ENCODE data around the gene MAP4K3. TPM values are rescaled to one million over a fixed set of nuclear protein-coding genes. Genes with fewer than 3 reads are reported as not detected.

Gene MAP4K3
- total and polyA plus RNA-seq, 10 of the 15 experiments (the other 5 are each of a cell fraction or from before 2014, with no cell fraction given), result 0.04 to 0.95 (median 0.21) TPM; not detected in 1

DNA sequence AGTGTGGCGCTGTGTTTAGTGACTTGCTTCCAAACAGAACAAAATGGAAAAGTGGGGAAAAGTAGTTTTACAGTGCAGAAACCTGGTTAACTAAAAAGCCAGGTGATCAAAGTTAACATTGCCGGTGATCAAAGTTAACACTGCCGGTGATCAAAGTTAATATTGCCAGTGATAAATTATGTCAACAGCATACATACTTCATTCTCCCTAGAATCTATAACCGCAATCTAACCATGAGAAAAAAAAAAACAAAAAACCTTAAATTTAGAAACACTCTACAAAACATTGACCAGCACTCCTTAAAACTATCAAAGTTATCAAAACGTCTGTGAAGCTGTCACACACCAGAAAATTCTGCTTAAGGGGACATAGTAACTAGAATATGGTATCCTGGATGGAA lies 18.6 kb downstream of the MAP4K3 start:
- H3K4me1 ChIP-seq (ENCODE audit: control insufficient read depth, insufficient read depth, low read length), result 0 out of 2 replicates have a peak, but pooled peaks cover under 1% of the 10 kb centered on the region
- WGBS (ENCODE audit: insufficient coverage, insufficient replicate concordance, low lambda C conversion rate, missing lambda C conversion rate), result 66% methylated on average over 5 of the region's 5 CpGs
- no peak for FAIRE-seq
- H3K79me2 ChIP-seq (ENCODE audit: control insufficient read depth, insufficient read depth, low read length), result no peaks in the 10 kb centered on the region; the same call in 1 of the 2 replicates
- H3K9ac ChIP-seq (ENCODE audit: control insufficient read depth, insufficient read depth, low read length), result no peak overlapping the region
- H4K20me1 ChIP-seq (ENCODE audit: control insufficient read depth, insufficient read depth), result no peaks in the 10 kb centered on the region
- intact Hi-C loops (cut with micrococcal nuclease; ENCODE audit: unreplicated experiment), result no loop called here
- ATAC-seq, result no peak
- DNase-seq (ENCODE audit: low read depth, low spot score), result no peak
- SMC1A ChIA-PET (ENCODE audit: uncharacterized antibody, unreplicated experiment), result interaction anchor here (0.7 kb wide), 1 partner anchor 267 kb away, joined by 3 read pairs; no protein-coding TSS in a partner anchor
- H3K9me3 ChIP-seq (replicated peaks; ENCODE audit: control insufficient read depth, insufficient read depth, low read length), result no peaks in the 10 kb centered on the region
- no peak overlapping the region for H2AFZ ChIP-seq (ENCODE audit: control insufficient read depth, low read depth, low read length)
- CTCF ChIA-PET, result no interaction called here
- TF ChIP-seq HDAC2 (IDR thresholded peaks at IDR 0.05) (no peak), MEF2B (IDR thresholded peaks at IDR 0.05; ENCODE audit: partially characterized antibody, poor library complexity, severe bottlenecking) (no peak), ZSCAN29 (IDR thresholded peaks at IDR 0.05) (no peak), YBX1 (IDR thresholded peaks at IDR 0.05) (no peak), TBL1XR1 (IDR thresholded peaks at IDR 0.05; ENCODE audit: low read depth, low read length) (no peak), ATF3 (IDR thresholded peaks at IDR 0.05; ENCODE audit: borderline replicate concordance, extremely low read depth, low read depth, low read length) (no peak), FOXK2 (IDR thresholded peaks at IDR 0.05) (no peak), RFX5 (IDR thresholded peaks at IDR 0.05; ENCODE audit: low read depth, low read length) (no peak), EGR1 (IDR thresholded peaks at IDR 0.05; ENCODE audit: borderline replicate concordance in 1 of 2, low read depth in 2 of 2, low read length in 2 of 2) (no peak), NFYB (IDR thresholded peaks at IDR 0.05; ENCODE audit: insufficient read depth, low read depth, low read length) (no peak)
- POLR2A ChIA-PET, result no interaction called here
- no TSS peak for BruUV-seq (replicated peaks)
- no peak overlapping the region for H3K4me2 ChIP-seq (ENCODE audit: control insufficient read depth, insufficient read depth)
- no peak overlapping the region for H3K4me3 ChIP-seq
- no peaks in the 10 kb centered on the region for H3K36me3 ChIP-seq (ENCODE audit: control insufficient read depth in 2 of 2, insufficient read depth in 2 of 2, low read length in 1 of 2)
- in situ Hi-C loops (cut with MboI), result no loop called here
- H3K27ac ChIP-seq (ENCODE audit: control insufficient read depth, insufficient read depth), result no peak overlapping the region
- no peaks in the 10 kb centered on the region for H3K27me3 ChIP-seq (replicated peaks in 1 of 2; ENCODE audit: control insufficient read depth in 2 of 2, insufficient read depth in 2 of 2, low read length in 1 of 2)
- RAD21 ChIA-PET (ENCODE audit: unreplicated experiment), result no interaction called here
